ENCODE data around the gene SLC35F5.
"Not testable (repeated sequence)": the region's sequence is repeated elsewhere in the genome, so short reads cannot be mapped to it uniquely, and the experiment has no call there.

The SLC35F5 gene

DNA sequence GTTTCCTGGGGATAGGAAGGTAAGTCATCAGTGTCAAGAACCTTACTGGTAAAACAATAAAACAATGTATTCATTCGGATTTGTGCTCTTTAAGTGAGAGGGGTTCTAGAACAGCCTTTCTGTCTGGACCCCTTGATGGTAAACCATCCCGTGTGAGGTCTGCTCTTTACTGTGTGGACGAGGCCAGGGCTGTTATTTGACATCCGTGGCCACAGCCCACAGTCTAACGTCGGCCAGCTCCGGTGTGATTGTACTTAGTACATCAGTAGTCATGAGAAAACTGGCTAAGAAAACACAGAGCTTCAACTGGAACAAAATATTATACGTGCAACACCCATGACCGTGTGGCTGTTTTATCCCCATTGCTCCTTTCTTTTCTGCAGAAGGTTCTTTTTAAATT is 62.0 kb downstream of the SLC35F5 start:
- DNase-seq = no peak

DNA sequence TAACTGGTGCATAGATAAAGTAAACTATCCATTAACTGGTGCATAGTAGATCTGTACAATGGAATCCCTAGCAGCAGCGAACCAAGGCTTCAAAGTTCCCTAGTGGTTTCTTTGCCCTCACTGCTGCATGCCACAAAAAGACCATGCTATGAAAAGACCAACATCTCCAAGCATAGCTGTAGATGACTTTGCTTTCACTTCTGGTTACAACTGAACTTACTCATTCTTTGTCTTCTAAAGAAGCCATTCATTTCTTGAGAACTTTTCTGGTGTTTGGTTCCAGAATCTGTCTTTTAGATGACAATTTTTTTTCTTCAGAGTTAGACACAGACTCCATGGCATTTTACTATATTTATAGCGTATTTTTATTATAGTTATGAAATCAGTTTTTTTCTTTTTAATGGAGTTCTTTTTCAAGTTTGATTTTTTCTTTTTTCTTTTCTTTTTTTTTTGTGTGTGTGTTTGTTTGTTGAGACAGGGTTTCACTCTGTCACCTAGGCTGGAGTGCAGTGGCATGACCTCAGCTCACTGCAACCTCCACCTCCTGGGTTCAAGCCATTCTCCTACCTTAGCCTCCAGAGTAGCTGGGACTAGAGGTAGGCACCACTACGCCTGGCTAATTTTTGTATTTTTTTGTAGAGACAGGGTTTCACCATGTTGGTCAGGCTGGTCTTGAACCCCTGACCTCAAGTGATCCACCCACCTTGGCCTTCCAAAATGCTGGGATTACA is 63.6 kb downstream of the SLC35F5 start:
- no peak for DNase-seq

DNA sequence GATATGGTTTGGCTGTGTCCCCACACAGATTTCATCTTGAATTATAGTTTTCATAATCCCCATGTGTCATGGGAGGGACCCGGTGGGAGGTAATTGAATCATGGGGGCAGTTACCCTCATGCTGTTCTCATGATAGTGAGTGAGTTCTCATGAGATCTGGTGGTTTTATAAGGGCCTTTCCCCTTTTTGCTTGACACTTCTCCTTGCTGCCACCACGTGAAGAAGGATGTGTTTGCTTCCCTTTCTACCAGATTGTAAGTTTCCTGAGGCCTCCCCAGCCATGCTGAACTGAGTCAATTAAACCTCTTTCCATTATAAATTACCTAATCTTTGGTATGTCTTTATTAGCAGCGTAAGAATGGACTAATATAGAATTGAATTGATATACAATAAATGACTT is 65.6 kb downstream of the SLC35F5 start:
- DNase-seq = not testable (repeated sequence)

DNA sequence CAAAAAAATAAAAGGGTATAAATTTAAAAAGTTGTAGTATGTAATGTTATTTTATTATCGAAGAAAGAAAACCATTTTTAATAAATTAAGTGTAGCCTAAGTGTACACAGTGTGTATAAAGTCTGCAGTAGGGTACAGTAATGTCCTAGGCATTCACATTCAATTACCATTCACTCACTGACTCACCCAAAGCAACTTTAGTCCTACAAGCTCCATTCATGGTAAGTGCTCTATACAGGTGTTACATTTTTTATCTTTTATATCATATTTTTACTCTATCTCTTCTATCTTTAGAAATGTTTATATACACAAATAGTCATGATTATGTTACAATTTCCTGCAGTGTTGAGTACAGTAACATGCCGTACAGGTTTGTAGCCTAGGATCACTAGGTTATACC is 69.9 kb downstream of the SLC35F5 start:
- DNase-seq = no peak

DNA sequence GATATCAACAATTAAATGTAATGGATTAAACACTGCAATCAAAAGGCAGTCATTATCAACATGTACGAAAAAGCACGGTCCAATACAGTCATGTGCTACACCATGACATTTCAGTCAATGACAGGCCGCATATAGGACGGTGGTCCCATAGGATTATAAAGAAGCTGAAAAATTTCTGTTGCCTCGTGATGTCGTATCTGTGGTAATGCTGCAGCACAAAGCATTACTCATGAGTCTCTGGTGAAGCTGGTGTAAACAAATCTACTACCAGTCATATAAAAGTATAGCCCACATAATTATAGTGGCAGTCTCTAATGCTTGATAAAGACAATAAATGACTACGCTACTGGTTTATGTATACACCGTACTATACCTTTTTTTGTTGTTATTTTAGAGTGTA is 71.0 kb downstream of the SLC35F5 start:
- DNase-seq = no peak

DNA sequence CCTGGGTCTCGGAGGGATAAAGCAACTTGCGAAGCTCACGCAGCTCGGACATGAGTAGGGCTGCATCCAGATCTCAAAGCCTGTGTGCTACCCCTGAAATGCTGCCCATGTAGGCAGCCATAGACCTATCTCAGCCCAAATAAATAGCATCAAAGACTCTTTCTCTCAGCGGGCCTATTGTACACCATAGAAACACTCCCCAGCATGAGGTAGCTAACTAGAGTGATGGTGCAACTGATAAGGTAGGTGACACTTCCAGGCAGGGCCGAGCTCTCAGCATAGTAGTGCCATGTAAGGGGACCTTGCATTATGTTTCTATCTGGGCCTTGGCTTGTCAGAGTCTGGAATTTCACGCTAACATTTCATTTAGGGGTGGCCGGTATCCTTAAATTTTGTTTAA is 77.0 kb downstream of the SLC35F5 start:
- DNase-seq = no peak

DNA sequence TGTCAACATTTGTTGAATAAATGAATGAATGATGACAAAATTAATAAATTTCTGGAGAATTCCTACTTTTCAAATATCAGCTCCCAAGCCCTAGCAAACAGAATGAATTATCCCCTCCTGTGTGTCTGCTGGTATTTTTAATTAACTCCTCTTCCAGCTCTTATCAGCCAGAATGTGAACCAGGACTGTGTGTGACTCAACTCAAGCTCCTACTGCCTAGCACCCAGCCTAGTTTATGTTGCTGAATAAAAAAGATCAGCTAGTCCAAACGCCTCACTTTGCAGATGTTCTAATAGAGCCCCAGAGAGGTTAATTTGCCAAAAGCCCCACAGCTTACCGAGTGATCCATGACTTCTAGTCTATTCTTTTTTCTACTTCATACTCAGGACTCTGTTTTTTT is 79.1 kb downstream of the SLC35F5 start:
- no peak for DNase-seq

DNA sequence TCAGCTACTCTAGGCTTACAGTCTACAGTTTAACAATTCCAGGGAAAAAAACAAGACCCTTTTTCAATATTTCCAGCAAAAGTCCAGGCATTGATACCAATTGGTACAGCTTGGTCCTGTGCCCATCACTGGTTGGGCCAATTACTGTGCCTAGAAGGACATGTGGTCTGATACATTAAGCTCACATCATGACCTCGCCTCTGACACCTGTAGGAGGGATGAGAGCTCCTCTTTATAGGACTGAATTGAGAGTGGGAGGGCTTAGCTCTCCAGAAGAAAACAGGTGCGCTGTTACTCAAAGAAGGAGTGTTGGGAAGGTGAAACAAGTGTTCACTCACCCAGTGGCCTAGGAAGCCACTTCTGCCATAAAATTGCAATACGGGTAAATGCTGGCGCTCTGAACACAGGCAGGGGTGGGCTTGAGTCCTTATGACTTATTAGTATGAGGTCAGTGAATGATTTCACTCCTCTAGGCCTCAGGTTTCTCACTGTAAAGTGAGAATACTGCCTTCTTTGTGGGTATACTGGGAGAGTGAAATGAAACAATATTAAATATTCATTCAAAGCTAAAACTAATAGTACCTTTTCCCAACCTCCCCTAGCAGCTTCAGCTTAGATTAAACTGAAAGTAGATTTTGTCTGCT is 79.7 kb downstream of the SLC35F5 start:
- no peak for DNase-seq

DNA sequence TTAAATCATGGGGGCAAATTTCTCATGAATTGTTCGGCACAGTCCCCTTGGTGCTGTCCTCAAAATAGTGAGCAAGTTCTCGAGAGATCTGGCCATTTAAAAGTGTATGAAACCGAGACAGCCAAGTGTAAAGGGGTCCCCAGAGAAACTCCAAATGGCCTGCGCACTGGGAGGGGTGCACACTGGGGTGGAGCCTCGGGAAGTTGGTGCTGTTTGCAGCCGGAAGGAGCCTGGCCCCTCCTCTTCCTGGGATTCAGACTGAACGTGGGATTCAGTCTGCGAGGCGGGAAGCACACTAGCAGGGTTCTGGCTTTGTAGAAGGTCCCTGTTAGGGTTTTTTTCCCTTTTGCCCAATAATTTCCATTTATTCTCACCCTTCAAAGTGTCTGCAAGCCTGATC is 80.6 kb downstream of the SLC35F5 start:
- peak; percentile 28 for DNase-seq

DNA sequence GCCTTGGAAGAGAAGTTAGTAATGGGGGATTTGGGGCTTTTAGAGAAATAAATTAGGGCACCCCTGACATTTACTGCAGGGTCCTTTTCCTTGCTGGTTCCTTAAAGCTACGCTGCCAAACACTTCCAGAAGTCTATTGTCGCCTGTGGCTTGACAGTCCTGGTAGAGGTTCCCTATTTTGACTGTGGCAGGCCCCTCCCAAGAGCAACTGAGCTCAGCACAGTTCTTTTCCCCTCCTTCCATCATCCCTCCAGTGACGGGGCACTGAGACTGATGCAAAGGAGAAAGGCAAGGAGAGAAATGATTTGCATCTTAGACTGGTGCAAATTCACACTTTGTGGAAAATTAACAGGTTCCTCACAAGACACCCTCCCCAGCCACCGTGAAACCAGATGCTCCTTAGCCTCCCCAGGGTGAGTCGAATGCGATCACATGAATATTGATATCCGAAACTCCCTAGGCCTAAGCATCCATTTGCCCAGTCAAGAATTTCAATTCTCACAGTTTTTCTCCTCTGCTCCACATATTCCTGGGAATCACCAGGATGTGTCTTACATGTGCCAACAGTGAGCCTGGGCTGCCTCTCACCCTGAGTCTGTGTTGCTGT is 84.0 kb downstream of the SLC35F5 start:
- no peak for DNase-seq

DNA sequence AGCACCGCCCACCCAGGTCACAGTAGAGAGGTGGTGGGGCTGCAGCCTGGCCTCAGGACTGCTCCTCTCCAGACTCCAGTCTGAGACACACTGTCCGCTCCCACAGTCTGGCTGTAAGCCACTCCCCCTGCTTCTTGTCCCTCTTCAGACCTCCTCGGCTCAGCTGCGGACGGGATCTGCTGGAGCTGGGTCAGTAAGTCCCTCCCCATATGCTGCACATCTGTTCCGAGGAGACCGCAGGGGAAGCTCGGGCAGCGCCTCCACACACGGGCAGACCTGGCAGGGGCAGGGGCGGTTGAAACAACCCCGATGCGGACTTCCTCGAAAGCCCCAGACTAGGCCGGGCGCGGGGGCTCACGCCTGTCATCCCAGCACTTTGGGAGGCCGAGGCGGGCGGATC is 87.4 kb downstream of the SLC35F5 start:
- not testable (repeated sequence) for DNase-seq

DNA sequence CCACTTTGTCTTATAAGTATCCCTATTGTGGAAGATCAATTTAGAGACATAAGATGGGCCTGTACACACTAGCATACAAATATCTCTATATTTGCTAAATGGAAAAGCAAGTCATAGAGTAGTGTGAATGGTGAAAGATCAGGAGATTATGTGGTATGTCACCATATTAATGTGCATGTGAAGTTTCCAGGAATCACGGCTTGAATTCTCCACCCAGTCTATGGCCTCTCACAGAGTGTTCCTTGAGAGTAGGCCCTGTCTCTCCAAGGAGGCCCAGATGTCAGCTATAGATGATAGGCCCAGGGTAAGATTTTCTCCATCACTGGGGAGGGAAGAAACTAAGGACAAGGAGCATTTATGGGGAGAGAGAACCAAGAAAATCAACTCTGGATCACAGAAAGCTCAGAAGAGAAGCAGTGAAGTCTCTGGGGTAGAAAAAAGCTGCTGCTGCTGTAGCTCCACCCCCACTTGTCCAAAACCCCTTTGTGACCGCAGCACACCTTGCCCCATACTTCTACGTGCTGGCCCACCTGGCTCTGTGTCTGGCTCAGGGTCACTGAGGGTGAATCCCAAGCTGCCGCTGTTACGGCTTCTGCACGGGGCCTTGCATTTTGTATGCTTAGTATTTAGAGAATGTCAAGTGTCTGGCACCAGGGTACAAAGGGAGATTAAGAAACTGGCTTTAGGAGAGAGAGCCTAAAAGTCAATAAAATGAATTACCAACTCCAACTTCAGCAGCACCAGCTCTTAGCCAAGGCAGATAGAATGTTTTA is 91.5 kb downstream of the SLC35F5 start:
- not testable (repeated sequence) for DNase-seq

DNA sequence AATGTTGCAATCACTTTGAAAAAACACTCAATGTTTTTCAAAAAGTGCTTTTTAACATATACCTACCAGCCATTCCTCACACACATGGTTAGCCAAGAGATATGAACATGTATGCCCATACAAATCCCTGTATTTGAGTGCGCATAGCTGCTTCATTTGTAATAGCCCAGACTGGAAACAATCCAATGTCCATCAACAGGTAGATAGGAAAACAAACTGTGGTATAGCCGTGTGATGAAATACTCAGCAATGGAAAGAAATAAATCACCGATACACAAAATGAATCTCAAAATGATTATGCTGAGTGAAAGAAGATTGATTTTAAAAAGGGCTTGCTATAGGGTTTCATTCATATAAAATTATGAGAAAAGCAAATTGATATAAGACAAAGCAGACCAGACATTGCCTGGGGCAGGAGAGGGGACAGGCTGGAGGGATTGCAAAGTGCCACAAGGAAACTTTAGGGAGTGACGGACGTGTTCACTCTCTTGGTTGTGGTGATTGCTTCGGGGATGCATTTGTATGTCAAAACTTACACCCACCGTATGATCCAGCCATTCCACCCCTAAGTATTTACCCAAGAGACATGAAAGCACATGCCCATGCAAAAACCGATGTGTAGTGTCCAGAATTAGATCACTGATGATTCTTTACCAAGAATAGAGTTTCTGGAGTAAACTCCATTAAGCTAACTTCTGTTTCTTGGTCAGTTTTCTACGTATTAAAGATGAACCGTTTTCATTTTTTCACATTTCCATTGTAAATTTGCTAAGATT is 93.0 kb downstream of the SLC35F5 start:
- not testable (repeated sequence) for DNase-seq

All from femur (tissue), 1 donor.